H1 (cell line): ENCODE data around the gene CHRNA1. TPM values are rescaled to one million over a fixed set of nuclear protein-coding genes. Genes with fewer than 3 reads are reported as not detected.

Experiments used
- CTCF ChIA-PET: fragments of 300-600 bp; sonication (Branson Sonifier 250); formaldehyde crosslinking; loops from one replicate; lab custom pipeline; 2021; ENCODE audit not compliant: partially characterized antibody; lab: Charles Lee
- POLR2A ChIA-PET: fragments of 300-600 bp; sonication (Branson Sonifier 250); formaldehyde crosslinking; loops from one replicate; lab custom pipeline; 2021; ENCODE audit warnings: inconsistent platforms; ENCODE audit not compliant: partially characterized antibody; lab: Charles Lee
- DNase-seq, 2 experiments: peaks; one replicate each; pipeline versions ENCODE4 v3.0.0 to v3.0.0-alpha.2; 2010 to 2022; ENCODE audit warnings: low spot score in 2 of 2, low read depth in 1 of 2, mixed read lengths in 1 of 2
- FAIRE-seq: peaks from 2 replicates; lab custom pipeline; 2011; peaks lifted over from hg19 to GRCh38; lab: Jason Lieb, UNC
- H2AFZ ChIP-seq: 2 replicates; pipeline ENCODE4 v1.8.1; 2012; ENCODE audit warnings: low read length, inconsistent platforms
- H2AK5ac ChIP-seq: 2 replicates; pipeline ENCODE4 v1.6.1; 2013; ENCODE audit warnings: low read depth, low read length
- H2BK120ac ChIP-seq: replicated peaks from 2 replicates; pipeline ENCODE3; 2013; ENCODE audit warnings: low read depth, low read length, inconsistent platforms
- H2BK12ac ChIP-seq: 2 replicates; pipeline ENCODE4 v1.6.1; 2013; ENCODE audit warnings: low read depth, low read length
- H2BK15ac ChIP-seq: 2 replicates; pipeline ENCODE4 v1.6.1; 2013; ENCODE audit warnings: low read length
- H2BK20ac ChIP-seq: 2 replicates; pipeline ENCODE4 v1.6.1; 2013; ENCODE audit warnings: low read length
- H2BK5ac ChIP-seq: 2 replicates; pipeline ENCODE4 v1.6.1; 2013; ENCODE audit warnings: low read depth, low read length
- H3K14ac ChIP-seq: 2 replicates; pipeline ENCODE4 v1.6.1; 2013; ENCODE audit warnings: inconsistent platforms; ENCODE audit not compliant: insufficient read length
- H3K18ac ChIP-seq: 2 replicates; pipeline ENCODE4 v1.6.1; 2013; ENCODE audit warnings: low read length; ENCODE audit errors: extremely low read depth
- H3K23ac ChIP-seq: 2 replicates; pipeline ENCODE4 v1.6.1; 2013; ENCODE audit warnings: inconsistent platforms; ENCODE audit not compliant: insufficient read length
- H3K23me2 ChIP-seq: 2 replicates; pipeline ENCODE4 v1.6.1; 2013; ENCODE audit warnings: low read depth, low read length
- H3K27ac ChIP-seq: 2 replicates; pipeline ENCODE4 v1.6.1; 2011; ENCODE audit warnings: low read depth, low read length, inconsistent platforms
- H3K27me3 ChIP-seq, 4 experiments: replicated peaks in 1 of 4; 1 replicate in 1 of 4; 2 replicates in 3 of 4; pipeline versions ENCODE4 v1.6.1 to v1.8.1; 2011 to 2013; ENCODE audit warnings: low read length in 3 of 4, mild to moderate bottlenecking in 3 of 4, inconsistent platforms in 2 of 4, mixed read lengths in 2 of 4, moderate library complexity in 1 of 4; ENCODE audit not compliant: control insufficient read depth in 3 of 4, insufficient read depth in 3 of 4; ENCODE audit errors: extremely low read depth in 1 of 4
- H3K36me3 ChIP-seq, 4 experiments: 2 replicates each; pipeline versions ENCODE4 v1.6.1 to v1.8.1; 2011 to 2013; ENCODE audit warnings: mild to moderate bottlenecking in 4 of 4, low read length in 3 of 4, moderate library complexity in 2 of 4, control low read depth in 1 of 4, inconsistent platforms in 1 of 4; ENCODE audit not compliant: insufficient read depth in 4 of 4, control insufficient read depth in 2 of 4
- H3K4ac ChIP-seq: replicated peaks from 2 replicates; pipeline ENCODE3; 2013; ENCODE audit warnings: low read length, low read depth, mixed read lengths, inconsistent platforms; ENCODE audit not compliant: insufficient read length
- H3K4me1 ChIP-seq, 4 experiments: replicated peaks in 1 of 4; 1 replicate in 1 of 4; 2 replicates in 3 of 4; pipeline versions ENCODE4 v1.6.1 to v1.8.1; 2011 to 2013; ENCODE audit warnings: low read length in 3 of 4, inconsistent platforms in 2 of 4, mixed read lengths in 1 of 4; ENCODE audit not compliant: insufficient read depth in 4 of 4, control insufficient read depth in 3 of 4
- H3K4me2 ChIP-seq, 2 experiments: 2 replicates each; pipeline versions ENCODE4 v1.6.1 to v1.8.1; 2011 to 2013; ENCODE audit warnings: low read depth in 2 of 2, low read length in 2 of 2, control low read depth in 1 of 2, inconsistent platforms in 1 of 2, mild to moderate bottlenecking in 1 of 2; ENCODE audit not compliant: insufficient read depth in 1 of 2
- H3K4me3 ChIP-seq, 4 experiments: fragments of 200-600, 300-600 bp in 1 of 4; sonication (generic), shearing (Covaris generic), sonication (Bioruptor Twin) in 1 of 4; 2 replicates each; pipeline versions ENCODE4 v1.5.1 to v1.8.1; 2011 to 2016; ENCODE audit warnings: low read length in 4 of 4, low read depth in 3 of 4, control low read depth in 2 of 4, inconsistent platforms in 2 of 4, mild to moderate bottlenecking in 2 of 4, mixed read lengths in 1 of 4, moderate library complexity in 1 of 4; ENCODE audit not compliant: insufficient read depth in 2 of 4; ENCODE audit errors: extremely low read depth in 1 of 4
- H3K56ac ChIP-seq: replicated peaks from 2 replicates; pipeline ENCODE3; 2013; ENCODE audit warnings: low read depth, mild to moderate bottlenecking, mixed read lengths, low read length, inconsistent platforms; ENCODE audit not compliant: insufficient read length
- H3K79me1 ChIP-seq: 2 replicates; pipeline ENCODE4 v1.6.1; 2013; ENCODE audit warnings: low read depth, low read length, control low read depth
- H3K79me2 ChIP-seq, 2 experiments: 2 replicates each; pipeline versions ENCODE4 v1.6.1 to v1.8.1; 2012 to 2013; ENCODE audit warnings: low read length in 2 of 2, mild to moderate bottlenecking in 2 of 2, inconsistent platforms in 1 of 2; ENCODE audit not compliant: insufficient read depth in 2 of 2, control insufficient read depth in 1 of 2
- H3K9ac ChIP-seq, 4 experiments: replicated peaks in 1 of 4; 1 replicate in 1 of 4; 2 replicates in 3 of 4; pipeline versions ENCODE4 v1.6.1 to v1.8.1; 2011 to 2013; ENCODE audit warnings: low read depth in 3 of 4, low read length in 3 of 4, control low read depth in 2 of 4, mild to moderate bottlenecking in 2 of 4, moderate library complexity in 2 of 4, inconsistent platforms in 1 of 4; ENCODE audit errors: extremely low read depth in 1 of 4
- H3K9me3 ChIP-seq, 2 experiments: 2 replicates each; pipeline versions ENCODE4 v1.6.1 to v1.8.1; 2012 to 2013; ENCODE audit warnings: mild to moderate bottlenecking in 2 of 2, moderate library complexity in 2 of 2, control low read depth in 1 of 2, inconsistent platforms in 1 of 2, low read depth in 1 of 2, low read length in 1 of 2, mixed read lengths in 1 of 2; ENCODE audit not compliant: insufficient read depth in 2 of 2
- H4K20me1 ChIP-seq, 2 experiments: replicated peaks in 1 of 2; 2 replicates each; pipeline versions ENCODE3 to v1.8.1; 2011 to 2013; ENCODE audit warnings: inconsistent platforms in 2 of 2, low read length in 2 of 2, mild to moderate bottlenecking in 1 of 2; ENCODE audit not compliant: insufficient read depth in 2 of 2, control insufficient read depth in 1 of 2
- H4K5ac ChIP-seq: 2 replicates; pipeline ENCODE4 v1.6.1; 2013; ENCODE audit warnings: low read length, low read depth, mixed read lengths, inconsistent platforms; ENCODE audit not compliant: insufficient read length
- H4K8ac ChIP-seq: 2 replicates; pipeline ENCODE4 v1.8.0; 2013; ENCODE audit warnings: mild to moderate bottlenecking, moderate library complexity, low read length, inconsistent platforms; ENCODE audit not compliant: insufficient read depth; ENCODE audit errors: extremely low read depth
- H4K91ac ChIP-seq: replicated peaks from 2 replicates; pipeline ENCODE3; 2013; ENCODE audit warnings: low read length, mixed read lengths, inconsistent platforms; ENCODE audit not compliant: insufficient read length
- CBX5 ChIP-seq: fragments of 300-800, 300-1000 bp; sonication (generic); IDR thresholded peaks from 2 replicates; pipeline ENCODE4 v1.7.1; 2016; ENCODE audit warnings: antibody characterized with exemption, low read length, low read depth
- CTBP2 ChIP-seq: IDR thresholded peaks from 2 replicates; pipeline ENCODE4 v1.7.0; 2011; ENCODE audit warnings: borderline replicate concordance, mild to moderate bottlenecking, moderate library complexity, mixed read lengths, low read length; ENCODE audit not compliant: insufficient read depth, insufficient read length
- EGR1 ChIP-seq: IDR thresholded peaks from 2 replicates; pipeline ENCODE4 v1.6.1; 2011; ENCODE audit warnings: low read depth, low read length, borderline replicate concordance
- HDAC2 ChIP-seq, 2 experiments: fragments of 300-600 bp in 1 of 2; sonication (generic) in 1 of 2; IDR thresholded peaks; 2 replicates each; pipeline ENCODE4 v1.6.1; 2011 to 2012; ENCODE audit warnings: low read depth in 2 of 2, low read length in 2 of 2, mild to moderate bottlenecking in 2 of 2, moderate library complexity in 2 of 2, borderline replicate concordance in 1 of 2, inconsistent platforms in 1 of 2
- HDAC6 ChIP-seq: IDR thresholded peaks from one replicate; pipeline ENCODE4 v1.7.1; 2012; ENCODE audit warnings: low read depth, mild to moderate bottlenecking, inconsistent platforms, low read length, moderate library complexity
- KDM1A ChIP-seq: fragments of 200-600, 300-600 bp; sonication (generic); IDR thresholded peaks from 2 replicates; pipeline ENCODE4 v1.7.1; 2016; ENCODE audit warnings: mild to moderate bottlenecking, low read length, borderline replicate concordance
- MAFK ChIP-seq: IDR thresholded peaks from 2 replicates; pipeline ENCODE4 v1.6.1; 2012; ENCODE audit warnings: low read depth, mild to moderate bottlenecking, improper control_type of control experiment, low read length
- PHF8 ChIP-seq: fragments of 200-600 bp; sonication (generic); conservative IDR thresholded peaks from 2 replicates; pipeline ENCODE4 v1.7.1; 2012; ENCODE audit warnings: low read depth, mild to moderate bottlenecking, inconsistent platforms, low read length, moderate library complexity
- RFX5 ChIP-seq: IDR thresholded peaks from 2 replicates; pipeline ENCODE4 v1.6.1; 2011; ENCODE audit warnings: low read depth, low read length, improper control_type of control experiment, borderline replicate concordance
- RXRA ChIP-seq: IDR thresholded peaks from 2 replicates; pipeline ENCODE4 v1.6.1; 2011; ENCODE audit warnings: low read depth, mild to moderate bottlenecking, low read length, moderate library complexity; ENCODE audit not compliant: insufficient read depth
- SAP30 ChIP-seq: fragments of 300-600 bp; sonication (generic); IDR thresholded peaks from 2 replicates; pipeline ENCODE4 v1.7.1; 2012; ENCODE audit warnings: low read length, moderate library complexity, mild to moderate bottlenecking, inconsistent platforms; ENCODE audit not compliant: insufficient read depth, insufficient replicate concordance
- SP2 ChIP-seq: IDR thresholded peaks from 2 replicates; pipeline ENCODE4 v1.6.1; 2012; ENCODE audit warnings: mild to moderate bottlenecking, low read length, inconsistent platforms
- TEAD4 ChIP-seq: IDR thresholded peaks from 2 replicates; pipeline ENCODE4 v1.6.1; 2012; ENCODE audit warnings: low read depth, low read length, inconsistent platforms, mixed read lengths
- WGBS, 2 experiments: shearing (Covaris generic) in 1 of 2; methylation state at CpG; one replicate each; pipeline versions ENCODE4 v1.1.6 to v1.1.7; 2013 to 2015; ENCODE audit warnings: low lambda C conversion rate in 2 of 2, mixed read lengths in 2 of 2, inconsistent platforms in 1 of 2, low coverage in 1 of 2, missing lambda C conversion rate in 1 of 2; ENCODE audit not compliant: insufficient replicate concordance in 2 of 2, insufficient coverage in 1 of 2, insufficient read length in 1 of 2; ENCODE audit errors: extremely low coverage in 1 of 2, missing lambda C conversion rate in 1 of 2; 5-methylcytosine and 5-hydroxymethylcytosine counted together
- polyA plus RNA-seq, 7 experiments: library from polyadenylated mRNA; depleted of rRNA in 3 of 7; stranded (reverse) in 5 of 7; unstranded in 2 of 7; fragments of >200 nt in 5 of 7; fragments of 200-250 nt in 2 of 7; gene quantifications; 1 replicate in 5 of 7; 2 replicates in 1 of 7; 4 replicates in 1 of 7; pipeline versions ENCODE4 v1.2.1 to v1.2.3, GENCODE V29; 2011 to 2013; ENCODE audit warnings: missing spikeins in 2 of 7, mixed read lengths in 2 of 7
- total RNA-seq: library from RNA; stranded (reverse); fragmentation: NEBNext Ultra II Directional; extraction: Animal tissue kit (Norgen Biotek cat#: 25700); gene quantifications from 2 replicates; pipeline ENCODE4 v1.2.1, GENCODE V29; 2021

The CHRNA1 gene
- total and polyA plus RNA-seq, 2 of the 8 experiments (the other 6 are each of a cell fraction or from before 2014, with no cell fraction given): 0.11 to 0.15 TPM

- FAIRE-seq (no peak), DNase-seq (no peak)
- H3K4me3 ChIP-seq: no peak overlapping the region
- no peaks in the 10 kb centered on the region for H3K79me1 ChIP-seq
- no peak overlapping the region for H3K4me2 ChIP-seq
- peak overlapping the region; percentile 79 for H2BK120ac ChIP-seq
- H3K4ac ChIP-seq: peak overlapping the region; percentile 48
- H2BK12ac ChIP-seq: peak overlapping the region; percentile 88; the same call in 1 of the 2 replicates
- H3K4me1 ChIP-seq: peaks cover 8 to 28% (median 12%) of the 10 kb centered on the region in 4 experiments
- H3K36me3 ChIP-seq: no peaks in the 10 kb centered on the region
- H2AFZ ChIP-seq: no peak overlapping the region
- no peak overlapping the region for H3K27ac ChIP-seq
- H4K8ac ChIP-seq: no peak overlapping the region; the same call in 1 of the 2 replicates
- no peaks in the 10 kb centered on the region for H3K9me3 ChIP-seq
- H2BK15ac ChIP-seq: peak overlapping the region; percentile 90; the same call in 1 of the 2 replicates
- no peaks in the 10 kb centered on the region for H3K23me2 ChIP-seq
- peak overlapping the region; percentile 80 for H3K18ac ChIP-seq
- no peak overlapping the region for H3K14ac ChIP-seq
- H2BK5ac ChIP-seq: peak overlapping the region; percentile 60; the same call in 1 of the 2 replicates
- no peak overlapping the region for H2AK5ac ChIP-seq
- WGBS, 2 experiments: 92% methylated on average over 5 of the region's 5 CpGs; no CpG with 5 or more reads in 1 of the 2 experiments
- H2BK20ac ChIP-seq: peak overlapping the region; percentile 24; the same call in 1 of the 2 replicates
- CTCF ChIA-PET: interaction anchor here (0.6 to 12.2 kb wide), 51 partner anchors 9 to 328 kb away, joined by 3 to 249 read pairs (median 4); partner anchors contain the start of gene CHRNA1
- H4K91ac ChIP-seq: peak overlapping the region; percentile 67
- POLR2A ChIA-PET: interaction anchor here (0.6 to 5.4 kb wide), 4 partner anchors 11 to 44 kb away, joined by 3 to 50 read pairs (median 4); partner anchors contain the start of gene CHRNA1
- no peaks in the 10 kb centered on the region for H4K20me1 ChIP-seq
- no peak overlapping the region for H4K5ac ChIP-seq
- H3K56ac ChIP-seq: no peak overlapping the region
- no peaks in the 10 kb centered on the region for H3K79me2 ChIP-seq
- no peaks in the 10 kb centered on the region for H3K27me3 ChIP-seq
- no peak overlapping the region for H3K23ac ChIP-seq
- H3K9ac ChIP-seq: no peak overlapping the region
- TF ChIP-seq SAP30 (no peak), EGR1 (no peak), CTBP2 (no peak), HDAC6 (no peak), SP2 (no peak), MAFK (no peak), CBX5 (no peak), RFX5 (no peak), RXRA (no peak), KDM1A (no peak), TEAD4 (no peak), PHF8 (no peak), HDAC2 (IDR thresholded peaks at IDR 0.05; ENCODE audit: borderline replicate concordance in 1 of 2, low read depth in 2 of 2, low read length in 2 of 2) (no peak)
Observed at GRCh38 chr2:174775571-174775980, 11.3 kb upstream of the CHRNA1 start.
